Neural progenitor cell (in vitro differentiated cells): ENCODE data around the gene PPHLN1. TPM values are rescaled to one million over a fixed set of nuclear protein-coding genes. Genes with fewer than 3 reads are reported as not detected.
A peak's percentile ranks its signal among the peaks of the same experiment; 100 is the strongest.

Experiments
- DNase-seq: peaks from one replicate; pipeline ENCODE4 v3.0.0-alpha.2; 2016; ENCODE audit warnings: low spot score
- H2AFZ ChIP-seq: fragments of 200-600 bp; sonication (generic); replicated peaks from 2 replicates; pipeline ENCODE4 v1.6.1; 2016; ENCODE audit warnings: antibody characterized with exemption
- H3F3A ChIP-seq: fragments of 200-600 bp; sonication (generic); 2 replicates; pipeline ENCODE4 v1.6.1; 2016; ENCODE audit warnings: antibody characterized with exemption, low read depth
- H3K27ac ChIP-seq: fragments of 200-600 bp; sonication (generic); 2 replicates; pipeline ENCODE4 v1.5.1; 2016; ENCODE audit warnings: mild to moderate bottlenecking
- H3K27me3 ChIP-seq: fragments of 200-600 bp; sonication (generic); 2 replicates; pipeline ENCODE4 v1.6.1; 2016; ENCODE audit warnings: mild to moderate bottlenecking, moderate library complexity
- H3K36me3 ChIP-seq: fragments of 200-600 bp; sonication (generic); 2 replicates; pipeline ENCODE4 v1.5.1; 2016
- H3K4me1 ChIP-seq: fragments of 200-600 bp; sonication (generic); 2 replicates; pipeline ENCODE4 v1.6.1; 2016; ENCODE audit warnings: mixed run types
- H3K4me2 ChIP-seq: fragments of 200-600 bp; sonication (generic); 2 replicates; pipeline ENCODE4 v1.6.1; 2016
- H3K4me3 ChIP-seq: fragments of 200-600 bp; sonication (generic); 2 replicates; pipeline ENCODE4 v1.5.1; 2016
- H3K79me2 ChIP-seq: fragments of 200-600 bp; sonication (generic); 2 replicates; pipeline ENCODE4 v1.6.1; 2016; ENCODE audit warnings: low read depth
- H3K9ac ChIP-seq: fragments of 200-600 bp; sonication (generic); 2 replicates; pipeline ENCODE4 v1.6.1; 2016
- H3K9me3 ChIP-seq: fragments of 200-600 bp; sonication (generic); 2 replicates; pipeline ENCODE4 v1.5.1; 2016; ENCODE audit warnings: low read depth
- H4K20me1 ChIP-seq: fragments of 200-600 bp; sonication (generic); 2 replicates; pipeline ENCODE4 v1.6.1; 2016; ENCODE audit warnings: low read depth
- H3K27ac Mint-ChIP-seq: 3 replicates; pipeline ENCODE4 v1.8.0; 2021; ENCODE audit warnings: mixed read lengths
- H3K27me3 Mint-ChIP-seq: 2 replicates; pipeline ENCODE4 v1.8.0; 2022; ENCODE audit warnings: low read depth, mild to moderate bottlenecking, inconsistent platforms, moderate library complexity, mixed read lengths; ENCODE audit not compliant: insufficient read depth
- H3K36me3 Mint-ChIP-seq: 3 replicates; pipeline ENCODE4 v1.8.0; 2021; ENCODE audit warnings: mixed read lengths
- H3K4me1 Mint-ChIP-seq: 3 replicates; pipeline ENCODE4 v1.8.0; 2021; ENCODE audit warnings: mixed read lengths
- H3K4me3 Mint-ChIP-seq: 3 replicates; pipeline ENCODE4 v1.8.0; 2021; ENCODE audit warnings: mild to moderate bottlenecking, moderate library complexity, mixed read lengths
- H3K9me3 Mint-ChIP-seq: 3 replicates; pipeline ENCODE4 v1.8.0; 2020; ENCODE audit warnings: mixed read lengths
- EZH2 ChIP-seq: fragments of 200-600 bp; sonication (generic); IDR thresholded peaks from 2 replicates; pipeline ENCODE4 v1.6.1; 2017; ENCODE audit warnings: antibody characterized with exemption, mild to moderate bottlenecking, moderate library complexity
- EZH2phosphoT487 ChIP-seq: fragments of 200-600 bp; sonication (generic); IDR thresholded peaks from 2 replicates; pipeline ENCODE4 v1.6.1; 2017; ENCODE audit warnings: antibody characterized with exemption
- total RNA-seq: library from RNA; depleted of rRNA; stranded (reverse); fragments of >200 nt; gene quantifications from 2 replicates; pipeline ENCODE4 v1.2.3, GENCODE V29; 2015; ENCODE audit warnings: low replicate concordance
- TF ChIP-seq, protein P1 (sequence below): fragments of 200-600 bp; sonication (generic); IDR thresholded peaks from 2 replicates; pipeline ENCODE4 v1.5.1; 2017; ENCODE audit warnings: antibody characterized with exemption, mild to moderate bottlenecking

Gene PPHLN1
- total RNA-seq, 1 donor from 2014 or later: 95.5 TPM

DNA sequence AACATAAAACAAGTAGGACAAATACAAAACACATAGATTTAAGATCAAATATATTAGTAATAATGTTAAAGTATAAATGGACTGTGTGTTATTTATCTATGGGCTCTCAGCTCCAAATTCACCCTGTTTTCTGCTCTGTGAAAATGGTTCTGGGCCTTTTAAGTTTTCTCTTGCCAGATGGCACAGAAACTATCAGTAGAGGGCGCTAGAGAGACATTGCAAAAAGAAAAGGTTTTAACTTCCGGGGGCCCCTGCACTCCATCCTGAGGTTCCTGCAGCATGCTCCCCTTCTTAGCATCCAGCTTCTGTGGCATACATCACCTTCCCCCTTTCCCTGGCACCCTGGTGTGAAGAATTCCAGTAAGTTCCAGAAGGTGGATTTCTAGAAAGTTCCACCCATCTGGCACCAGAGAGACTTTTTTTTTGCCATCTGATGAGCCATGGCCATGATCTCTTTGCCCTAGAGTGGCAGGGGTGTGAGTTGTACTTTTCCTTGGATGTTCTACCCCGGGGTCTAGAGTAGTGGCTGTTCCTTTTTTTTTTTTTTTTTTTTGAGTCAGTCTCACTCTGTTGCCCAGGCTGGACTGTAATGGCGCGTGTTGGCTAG is 29.4 kb upstream of the PPHLN1 start:
- Histone ChIP-seq H3K79me2 (no peaks in the 10 kb centered on the region), H3K27me3 (no peaks in the 10 kb centered on the region), H3K36me3 (no peaks in the 10 kb centered on the region), H3K27ac (no peak overlapping the region), H3K4me1 (no peaks in the 10 kb centered on the region), H4K20me1 (no peaks in the 10 kb centered on the region), H3F3A (no peaks in the 10 kb centered on the region), H2AFZ (no peak overlapping the region), H3K4me3 (no peak overlapping the region), H3K9me3 (no peaks in the 10 kb centered on the region), H3K4me2 (no peak overlapping the region), H3K9ac (no peak overlapping the region)
- no peaks in the 10 kb centered on the region for H3K36me3 Mint-ChIP-seq
- no peak for TF ChIP-seq EZH2phosphoT487
- TF ChIP-seq, protein P1, sequence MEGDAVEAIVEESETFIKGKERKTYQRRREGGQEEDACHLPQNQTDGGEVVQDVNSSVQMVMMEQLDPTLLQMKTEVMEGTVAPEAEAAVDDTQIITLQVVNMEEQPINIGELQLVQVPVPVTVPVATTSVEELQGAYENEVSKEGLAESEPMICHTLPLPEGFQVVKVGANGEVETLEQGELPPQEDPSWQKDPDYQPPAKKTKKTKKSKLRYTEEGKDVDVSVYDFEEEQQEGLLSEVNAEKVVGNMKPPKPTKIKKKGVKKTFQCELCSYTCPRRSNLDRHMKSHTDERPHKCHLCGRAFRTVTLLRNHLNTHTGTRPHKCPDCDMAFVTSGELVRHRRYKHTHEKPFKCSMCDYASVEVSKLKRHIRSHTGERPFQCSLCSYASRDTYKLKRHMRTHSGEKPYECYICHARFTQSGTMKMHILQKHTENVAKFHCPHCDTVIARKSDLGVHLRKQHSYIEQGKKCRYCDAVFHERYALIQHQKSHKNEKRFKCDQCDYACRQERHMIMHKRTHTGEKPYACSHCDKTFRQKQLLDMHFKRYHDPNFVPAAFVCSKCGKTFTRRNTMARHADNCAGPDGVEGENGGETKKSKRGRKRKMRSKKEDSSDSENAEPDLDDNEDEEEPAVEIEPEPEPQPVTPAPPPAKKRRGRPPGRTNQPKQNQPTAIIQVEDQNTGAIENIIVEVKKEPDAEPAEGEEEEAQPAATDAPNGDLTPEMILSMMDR: peak; percentile 54
- no peaks in the 10 kb centered on the region for H3K9me3 Mint-ChIP-seq
- no peaks in the 10 kb centered on the region for H3K4me1 Mint-ChIP-seq
- no peak overlapping the region for H3K27ac Mint-ChIP-seq
- no peak overlapping the region for H3K4me3 Mint-ChIP-seq
- no peaks in the 10 kb centered on the region for H3K27me3 Mint-ChIP-seq
- DNase-seq: peak; percentile 17

DNA sequence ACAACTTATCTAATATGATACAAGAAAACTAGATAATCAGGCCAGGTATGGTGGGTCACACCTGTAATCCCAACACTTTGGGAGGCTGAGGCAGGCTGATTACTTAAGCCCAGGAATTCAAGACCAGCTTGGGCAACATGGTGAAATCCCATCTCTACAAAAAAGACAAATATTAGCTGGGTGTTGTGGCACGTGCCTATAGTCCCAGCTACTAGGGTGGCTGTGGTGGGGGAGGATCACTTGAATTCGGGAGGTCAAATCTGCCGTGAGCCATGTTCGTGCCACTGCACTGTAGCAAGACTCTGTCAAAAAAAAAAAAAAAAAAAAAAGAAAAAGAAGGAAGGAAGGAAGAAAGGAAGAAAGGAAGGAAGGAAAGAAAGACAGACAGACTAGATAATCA is 27.1 kb upstream of the PPHLN1 start:
- no peak overlapping the region for H3K27ac Mint-ChIP-seq
- no peak overlapping the region for H3K4me3 Mint-ChIP-seq
- no peaks in the 10 kb centered on the region for H3F3A ChIP-seq
- no peaks in the 10 kb centered on the region for H4K20me1 ChIP-seq
- no peaks in the 10 kb centered on the region for H3K27me3 Mint-ChIP-seq
- no peaks in the 10 kb centered on the region for H3K36me3 ChIP-seq
- no peaks in the 10 kb centered on the region for H3K4me1 Mint-ChIP-seq
- no peaks in the 10 kb centered on the region for H3K36me3 Mint-ChIP-seq
- H3K9me3 Mint-ChIP-seq: no peaks in the 10 kb centered on the region
- no peaks in the 10 kb centered on the region for H3K4me1 ChIP-seq
- no peaks in the 10 kb centered on the region for H3K79me2 ChIP-seq
- TF ChIP-seq EZH2phosphoT487 (no peak), EZH2 (no peak)
- TF ChIP-seq, protein P1: no peak
- no peak overlapping the region for H3K9ac ChIP-seq
- H2AFZ ChIP-seq: no peak overlapping the region
- H3K9me3 ChIP-seq: no peaks in the 10 kb centered on the region
- H3K4me3 ChIP-seq: no peak overlapping the region
- H3K4me2 ChIP-seq: no peak overlapping the region
- no peak overlapping the region for H3K27ac ChIP-seq
- DNase-seq: no peak
- H3K27me3 ChIP-seq: no peaks in the 10 kb centered on the region

DNA sequence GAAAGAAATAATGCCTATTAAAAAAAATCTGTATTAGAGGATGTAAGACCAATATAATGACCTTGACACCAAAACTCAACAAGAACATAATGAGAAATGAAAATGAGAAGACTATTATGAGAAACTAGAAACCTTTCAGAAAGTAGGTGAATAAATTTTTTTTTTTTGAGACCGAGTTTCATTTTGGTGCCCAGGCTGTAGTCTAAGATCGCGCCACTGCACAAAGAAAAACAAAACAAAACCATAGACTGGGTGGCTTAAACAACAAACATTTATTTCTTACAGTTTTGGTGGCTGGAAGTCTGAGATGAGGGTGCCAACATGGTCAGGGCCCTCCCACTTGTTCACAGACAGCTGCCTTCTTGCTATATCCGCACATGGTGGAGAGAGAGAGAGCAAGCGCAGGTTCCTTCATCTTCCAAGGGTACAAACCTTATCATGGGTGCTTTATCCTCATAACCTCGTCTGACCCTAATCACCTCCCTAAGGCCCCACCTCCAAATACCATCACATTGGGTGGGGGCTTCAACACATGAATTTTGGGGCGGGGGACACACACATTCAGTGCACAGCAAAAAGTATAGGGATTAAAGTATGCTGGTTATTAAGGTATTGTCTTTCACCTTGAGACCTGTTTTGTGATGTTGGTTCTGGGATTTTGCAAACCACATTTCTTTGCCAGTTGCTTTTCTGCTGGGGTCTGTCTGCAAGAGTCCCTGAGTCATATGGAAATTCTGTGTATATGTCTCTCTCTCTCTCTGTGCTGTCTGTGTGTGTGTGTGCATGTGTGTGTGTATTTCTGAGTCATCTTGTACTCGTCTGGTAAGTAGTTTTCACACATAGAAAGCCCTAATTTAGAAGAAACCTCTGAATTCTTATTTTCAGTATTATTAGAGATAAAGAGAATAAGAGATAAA is 26.3 kb upstream of the PPHLN1 start:
- H3K27ac Mint-ChIP-seq: peak overlapping the region; percentile 13

More for the DNA sequence above, 26.3 kb upstream of the PPHLN1 start:
- H3K4me1 ChIP-seq: no peaks in the 10 kb centered on the region
- Mint-ChIP-seq H3K4me3 (no peak overlapping the region), H3K27me3 (no peaks in the 10 kb centered on the region), H3K4me1 (no peaks in the 10 kb centered on the region), H3K9me3 (no peaks in the 10 kb centered on the region), H3K36me3 (no peaks in the 10 kb centered on the region)
- no peak overlapping the region for H2AFZ ChIP-seq
- H3K4me2 ChIP-seq: no peak overlapping the region
- H3K9me3 ChIP-seq: no peaks in the 10 kb centered on the region
- no peaks in the 10 kb centered on the region for H3K27me3 ChIP-seq
- H3F3A ChIP-seq: no peaks in the 10 kb centered on the region
- H3K27ac ChIP-seq: no peak overlapping the region
- no peak overlapping the region for H3K4me3 ChIP-seq
- no peaks in the 10 kb centered on the region for H4K20me1 ChIP-seq
- H3K9ac ChIP-seq: no peak overlapping the region
- no peaks in the 10 kb centered on the region for H3K36me3 ChIP-seq
- TF ChIP-seq, protein P1: no peak
- no peak for TF ChIP-seq EZH2
- TF ChIP-seq EZH2phosphoT487: no peak
- no peaks in the 10 kb centered on the region for H3K79me2 ChIP-seq
- DNase-seq: no peak
